ENCODE measurements around the gene AKAP10. TPM values are rescaled to one million over a fixed set of nuclear protein-coding genes. Genes with fewer than 3 reads are reported as not detected.
"Not testable (repeated sequence)": the region's sequence is repeated elsewhere in the genome, so short reads cannot be mapped to it uniquely, and the experiment has no call there.

AKAP10 gene
- total and polyA plus RNA-seq, 9 donors, result 15.0 to 21.5 (median 17.6) TPM

- H3K4me3 ChIP-seq (ENCODE audit: low read length), result no peak overlapping the region
Observed at GRCh38 chr17:19978805-19979211, 1.2 kb upstream of the AKAP10 start.

GRCh38 chr17:19978209-19978802, 678 bp upstream of the AKAP10 start:
- no peaks in the 10 kb centered on the region for H3K27me3 ChIP-seq (ENCODE audit: control insufficient read depth, insufficient read depth, low read length)
- DNase-seq, result peak; percentile 62
- H3K4me1 ChIP-seq (ENCODE audit: control insufficient read depth, insufficient read depth, low read length), result peaks cover 16% of the 10 kb centered on the region
- H3K27ac ChIP-seq (ENCODE audit: low read length), result peak overlapping the region; percentile 89
- no peaks in the 10 kb centered on the region for H3K9me3 ChIP-seq (replicated peaks; ENCODE audit: control insufficient read depth, low read depth, low read length)
- 13% methylated on average over 19 of the region's 22 CpGs for WGBS (ENCODE audit: insufficient coverage)
- H3K4me3 ChIP-seq (ENCODE audit: low read length), result peak overlapping the region; percentile 85
- no peaks in the 10 kb centered on the region for H3K36me3 ChIP-seq (ENCODE audit: control insufficient read depth, insufficient read depth, low read length)

More at GRCh38 chr17:19978805-19979211, 1.2 kb upstream of the AKAP10 start:
- Histone ChIP-seq H3K4me1 (ENCODE audit: control insufficient read depth, insufficient read depth, low read length) (peaks cover 16% of the 10 kb centered on the region), H3K9me3 (replicated peaks; ENCODE audit: control insufficient read depth, low read depth, low read length) (no peaks in the 10 kb centered on the region), H3K27ac (ENCODE audit: low read length) (no peak overlapping the region), H3K36me3 (ENCODE audit: control insufficient read depth, insufficient read depth, low read length) (no peaks in the 10 kb centered on the region), H3K27me3 (ENCODE audit: control insufficient read depth, insufficient read depth, low read length) (no peaks in the 10 kb centered on the region)
- 96% methylated on average over 8 of the region's 13 CpGs for WGBS (ENCODE audit: insufficient coverage)
- DNase-seq, result no peak

DNA sequence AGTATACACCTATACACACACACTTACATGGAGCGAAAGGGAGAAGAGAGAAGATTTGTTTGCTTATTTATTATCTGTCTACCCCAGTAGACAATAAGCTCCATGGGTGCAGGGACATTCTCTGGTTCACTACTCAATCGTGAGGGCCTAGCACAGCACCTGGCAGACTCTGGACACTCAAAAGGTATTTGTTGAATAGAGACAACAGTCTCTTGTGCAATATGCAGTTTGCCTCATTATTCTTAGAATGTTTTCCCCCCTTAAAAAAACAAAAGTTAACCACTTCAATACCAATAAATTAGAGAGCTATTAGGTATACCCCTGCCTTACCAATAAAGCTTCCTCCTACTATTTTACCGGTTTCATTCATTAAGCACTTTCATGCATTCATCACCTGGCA, 2.0 kb downstream of the AKAP10 start:
- Histone ChIP-seq H3K9me3 (replicated peaks; ENCODE audit: control insufficient read depth, low read depth, low read length) (no peaks in the 10 kb centered on the region), H3K27ac (ENCODE audit: low read length) (no peak overlapping the region), H3K4me3 (ENCODE audit: low read length) (no peak overlapping the region), H3K27me3 (ENCODE audit: control insufficient read depth, insufficient read depth, low read length) (no peaks in the 10 kb centered on the region), H3K36me3 (ENCODE audit: control insufficient read depth, insufficient read depth, low read length) (peaks cover 8% of the 10 kb centered on the region), H3K4me1 (ENCODE audit: control insufficient read depth, insufficient read depth, low read length) (peaks cover 16% of the 10 kb centered on the region)
- no CpG with 5 or more reads among the region's 3 CpGs for WGBS (ENCODE audit: insufficient coverage)
- DNase-seq, result no peak

GRCh38 chr17:19973156-19973555, 4.5 kb downstream of the AKAP10 start:
- WGBS (ENCODE audit: insufficient coverage), result no CpG with 5 or more reads among the region's 2 CpGs
- Histone ChIP-seq H3K4me1 (ENCODE audit: control insufficient read depth, insufficient read depth, low read length) (peaks cover 7% of the 10 kb centered on the region), H3K27me3 (ENCODE audit: control insufficient read depth, insufficient read depth, low read length) (no peaks in the 10 kb centered on the region), H3K36me3 (ENCODE audit: control insufficient read depth, insufficient read depth, low read length) (peaks cover 15% of the 10 kb centered on the region), H3K4me3 (ENCODE audit: low read length) (no peak overlapping the region), H3K9me3 (replicated peaks; ENCODE audit: control insufficient read depth, low read depth, low read length) (no peaks in the 10 kb centered on the region), H3K27ac (ENCODE audit: low read length) (no peak overlapping the region)
- DNase-seq, result no peak

GRCh38 chr17:19962954-19963353, 14.7 kb downstream of the AKAP10 start:
- peaks cover 16% of the 10 kb centered on the region for H3K36me3 ChIP-seq (ENCODE audit: control insufficient read depth, insufficient read depth, low read length)
- no CpG with 5 or more reads among the region's 2 CpGs for WGBS (ENCODE audit: insufficient coverage)

GRCh38 chr17:19958023-19958422, 19.6 kb downstream of the AKAP10 start:
- no peak overlapping the region for H3K4me3 ChIP-seq (ENCODE audit: low read length)
- H3K27me3 ChIP-seq (ENCODE audit: control insufficient read depth, insufficient read depth, low read length), result no peaks in the 10 kb centered on the region
- no peaks in the 10 kb centered on the region for H3K4me1 ChIP-seq (ENCODE audit: control insufficient read depth, insufficient read depth, low read length)
- H3K27ac ChIP-seq (ENCODE audit: low read length), result no peak overlapping the region
- DNase-seq, result no peak
- WGBS (ENCODE audit: insufficient coverage), result 100% methylated on average over 1 of the region's 5 CpGs
- H3K36me3 ChIP-seq (ENCODE audit: control insufficient read depth, insufficient read depth, low read length), result peaks cover 25% of the 10 kb centered on the region
- peaks cover 3% of the 10 kb centered on the region for H3K9me3 ChIP-seq (replicated peaks; ENCODE audit: control insufficient read depth, low read depth, low read length)

More at GRCh38 chr17:19962954-19963353, 14.7 kb downstream of the AKAP10 start:
- not testable (repeated sequence) for DNase-seq; H3K4me1 ChIP-seq (ENCODE audit: control insufficient read depth, insufficient read depth, low read length); H3K27me3 ChIP-seq (ENCODE audit: control insufficient read depth, insufficient read depth, low read length); H3K9me3 ChIP-seq (replicated peaks; ENCODE audit: control insufficient read depth, low read depth, low read length); H3K4me3 ChIP-seq (ENCODE audit: low read length); H3K27ac ChIP-seq (ENCODE audit: low read length)

- no peaks in the 10 kb centered on the region for H3K27me3 ChIP-seq (ENCODE audit: control insufficient read depth, insufficient read depth, low read length)
- peaks cover 18% of the 10 kb centered on the region for H3K36me3 ChIP-seq (ENCODE audit: control insufficient read depth, insufficient read depth, low read length)
- 82% methylated on average over 4 of the region's 7 CpGs for WGBS (ENCODE audit: insufficient coverage)
- H3K9me3 ChIP-seq (replicated peaks; ENCODE audit: control insufficient read depth, low read depth, low read length), result peaks cover 3% of the 10 kb centered on the region
- no peaks in the 10 kb centered on the region for H3K4me1 ChIP-seq (ENCODE audit: control insufficient read depth, insufficient read depth, low read length)
- H3K27ac ChIP-seq (ENCODE audit: low read length), result no peak overlapping the region
- no peak overlapping the region for H3K4me3 ChIP-seq (ENCODE audit: low read length)
- DNase-seq, result no peak
Observed at GRCh38 chr17:19955099-19955498, 22.5 kb downstream of the AKAP10 start.

GRCh38 chr17:19951411-19951810, 26.2 kb downstream of the AKAP10 start:
- no CpG with 5 or more reads among the region's 5 CpGs for WGBS (ENCODE audit: insufficient coverage)
- DNase-seq; H3K27ac ChIP-seq (ENCODE audit: low read length); H3K4me3 ChIP-seq (ENCODE audit: low read length); H3K27me3 ChIP-seq (ENCODE audit: control insufficient read depth, insufficient read depth, low read length); H3K9me3 ChIP-seq (replicated peaks; ENCODE audit: control insufficient read depth, low read depth, low read length); H3K4me1 ChIP-seq (ENCODE audit: control insufficient read depth, insufficient read depth, low read length): not testable (repeated sequence)
- peaks cover 16% of the 10 kb centered on the region for H3K36me3 ChIP-seq (ENCODE audit: control insufficient read depth, insufficient read depth, low read length)

DNA sequence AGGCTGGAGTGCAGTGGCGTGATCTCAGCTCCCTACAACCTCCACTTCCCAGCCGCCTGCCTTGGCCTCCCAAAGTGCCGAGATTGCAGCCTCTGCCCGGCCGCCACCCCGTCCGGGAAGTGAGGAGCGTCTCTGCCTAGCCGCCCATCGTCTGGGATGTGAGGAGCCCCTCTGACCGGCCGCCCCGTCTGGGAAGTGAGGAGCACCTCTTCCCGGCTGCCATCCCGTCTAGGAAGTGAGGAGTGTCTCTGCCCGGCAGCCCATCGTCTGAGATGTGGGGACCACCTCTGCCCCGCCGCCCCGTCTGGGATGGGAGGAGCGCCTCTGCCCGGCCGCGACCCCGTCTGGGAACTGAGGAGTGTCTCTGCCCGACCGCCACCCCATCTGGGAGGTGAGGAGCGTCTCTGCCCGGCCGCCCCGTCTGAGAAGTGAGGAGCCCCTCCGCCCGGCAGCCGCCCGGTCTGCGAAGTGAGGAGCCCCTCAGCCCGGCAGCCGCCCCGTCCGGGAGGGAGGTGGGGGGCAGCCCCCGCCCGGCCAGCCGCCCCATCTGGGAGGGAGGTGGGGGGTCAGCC, 26.9 kb downstream of the AKAP10 start:
- peaks cover 12% of the 10 kb centered on the region for H3K36me3 ChIP-seq (ENCODE audit: control insufficient read depth, insufficient read depth, low read length)
- H3K4me3 ChIP-seq (ENCODE audit: low read length); H3K9me3 ChIP-seq (replicated peaks; ENCODE audit: control insufficient read depth, low read depth, low read length); H3K27ac ChIP-seq (ENCODE audit: low read length); H3K4me1 ChIP-seq (ENCODE audit: control insufficient read depth, insufficient read depth, low read length); H3K27me3 ChIP-seq (ENCODE audit: control insufficient read depth, insufficient read depth, low read length); DNase-seq: not testable (repeated sequence)
- WGBS (ENCODE audit: insufficient coverage), result 95% methylated on average over 16 of the region's 43 CpGs

GRCh38 chr17:19948116-19948943, 29.3 kb downstream of the AKAP10 start:
- Histone ChIP-seq H3K4me1 (ENCODE audit: control insufficient read depth, insufficient read depth, low read length) (peaks cover 2% of the 10 kb centered on the region), H3K9me3 (replicated peaks; ENCODE audit: control insufficient read depth, low read depth, low read length) (no peaks in the 10 kb centered on the region), H3K4me3 (ENCODE audit: low read length) (no peak overlapping the region), H3K27me3 (ENCODE audit: control insufficient read depth, insufficient read depth, low read length) (no peaks in the 10 kb centered on the region), H3K36me3 (ENCODE audit: control insufficient read depth, insufficient read depth, low read length) (peaks cover 9% of the 10 kb centered on the region), H3K27ac (ENCODE audit: low read length) (no peak overlapping the region)
- DNase-seq, result peak; percentile 22
- 37% methylated on average over 7 of the region's 10 CpGs for WGBS (ENCODE audit: insufficient coverage)
